Measurements from ENCODE around the gene DZIP1. TPM values are rescaled to one million over a fixed set of nuclear protein-coding genes. Genes with fewer than 3 reads are reported as not detected.

Gene DZIP1
- total and polyA plus RNA-seq, 2 of the 13 experiments (the other 11 are each of a cell fraction or from before 2014, with no cell fraction given): 11.0 to 36.7 TPM

DNA sequence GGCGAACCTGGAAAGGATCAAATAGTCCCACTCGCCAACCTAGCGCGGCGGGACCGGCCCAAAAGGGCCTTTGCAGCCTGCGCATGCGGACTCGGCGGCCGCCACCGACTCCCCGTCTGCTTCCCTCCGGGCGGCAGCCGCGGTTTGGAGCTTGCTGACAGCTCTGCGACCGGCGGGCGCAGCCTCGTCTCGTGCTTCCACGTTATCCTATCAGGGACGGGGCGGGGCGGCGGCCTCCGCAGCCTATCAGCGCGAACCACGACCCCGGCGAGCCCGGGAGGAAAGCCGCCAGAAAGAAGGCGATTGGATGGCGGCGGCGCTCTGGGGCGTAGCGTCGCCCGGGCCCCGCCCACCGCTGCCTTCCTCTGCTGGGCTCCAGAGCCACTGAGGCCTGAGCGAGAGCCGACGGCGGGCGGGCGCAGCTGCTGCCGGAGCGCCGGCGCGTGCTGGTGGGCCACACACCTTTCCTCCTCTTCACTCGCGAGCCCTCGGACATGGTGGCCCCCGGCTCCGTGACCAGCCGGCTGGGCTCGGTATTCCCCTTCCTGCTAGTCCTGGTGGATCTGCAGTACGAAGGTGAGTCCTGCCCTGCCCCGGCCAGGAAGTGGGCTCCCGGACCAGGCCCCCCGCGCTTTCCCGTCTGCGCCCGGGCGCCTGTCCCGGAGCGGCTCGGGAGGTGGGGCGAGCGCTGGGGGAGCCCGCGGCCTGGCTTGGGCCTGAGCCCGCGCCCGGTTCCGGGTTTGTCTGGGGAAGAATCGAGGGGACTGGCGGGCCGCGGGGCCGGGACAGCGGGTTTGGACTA, 32.5 kb upstream of the DZIP1 start, which contains the start of gene DNAJC3 (continued):
- TF ChIP-seq TSC22D2 (CRISPR knock-in tag; IDR thresholded peaks at IDR 0.05; ENCODE audit: borderline replicate concordance) (peak; percentile 27; the same call in 1 of the 2 replicates), SYNCRIP (IDR thresholded peaks at IDR 0.05; ENCODE audit: insufficient read depth, low read depth, low read length) (no peak), CENPBD1 (CRISPR knock-in tag; IDR thresholded peaks at IDR 0.05; ENCODE audit: borderline replicate concordance, low read depth) (no peak), ASH2L (IDR thresholded peaks at IDR 0.05; ENCODE audit: insufficient read length, low read depth, low read length) (peak; percentile 86), KAT7 (CRISPR knock-in tag; IDR thresholded peaks at IDR 0.05; ENCODE audit: borderline replicate concordance) (peak; percentile 77), ZFP41 (CRISPR knock-in tag; IDR thresholded peaks at IDR 0.05; ENCODE audit: borderline replicate concordance) (peak; percentile 45; the same call in 1 of the 2 replicates), ZNF256 (CRISPR knock-in tag; conservative IDR thresholded peaks at IDR 0.05) (no peak), ZNF891 (CRISPR knock-in tag; IDR thresholded peaks at IDR 0.05) (peak; percentile 62), NR1H2 (CRISPR knock-in tag; IDR thresholded peaks at IDR 0.05; ENCODE audit: borderline replicate concordance, low read depth) (peak; percentile 46; the same call in 1 of the 2 replicates), ZBTB37 (CRISPR knock-in tag; IDR thresholded peaks at IDR 0.05) (no peak), KDM4B (CRISPR knock-in tag; IDR thresholded peaks at IDR 0.05) (no peak; the same call in none of the 2 replicates), CERS6 (CRISPR knock-in tag; IDR thresholded peaks at IDR 0.05) (no peak), ARHGAP35 (CRISPR knock-in tag; IDR thresholded peaks at IDR 0.05; ENCODE audit: borderline replicate concordance) (no peak; the same call in 1 of the 2 replicates), ELF3 (CRISPR knock-in tag; IDR thresholded peaks at IDR 0.05) (peak; percentile 67; the same call in 1 of the 2 replicates), NPAS2 (CRISPR knock-in tag; IDR thresholded peaks at IDR 0.05; ENCODE audit: borderline replicate concordance) (no peak), MAFK (conservative IDR thresholded peaks at IDR 0.05 in 1 of 2, IDR thresholded peaks at IDR 0.05 in 1 of 2; ENCODE audit: low read length in 2 of 2) (no peak), EZH2 (conservative IDR thresholded peaks at IDR 0.05; ENCODE audit: low read depth, low read length) (no peak)
- TF ChIP-seq, protein P1, sequence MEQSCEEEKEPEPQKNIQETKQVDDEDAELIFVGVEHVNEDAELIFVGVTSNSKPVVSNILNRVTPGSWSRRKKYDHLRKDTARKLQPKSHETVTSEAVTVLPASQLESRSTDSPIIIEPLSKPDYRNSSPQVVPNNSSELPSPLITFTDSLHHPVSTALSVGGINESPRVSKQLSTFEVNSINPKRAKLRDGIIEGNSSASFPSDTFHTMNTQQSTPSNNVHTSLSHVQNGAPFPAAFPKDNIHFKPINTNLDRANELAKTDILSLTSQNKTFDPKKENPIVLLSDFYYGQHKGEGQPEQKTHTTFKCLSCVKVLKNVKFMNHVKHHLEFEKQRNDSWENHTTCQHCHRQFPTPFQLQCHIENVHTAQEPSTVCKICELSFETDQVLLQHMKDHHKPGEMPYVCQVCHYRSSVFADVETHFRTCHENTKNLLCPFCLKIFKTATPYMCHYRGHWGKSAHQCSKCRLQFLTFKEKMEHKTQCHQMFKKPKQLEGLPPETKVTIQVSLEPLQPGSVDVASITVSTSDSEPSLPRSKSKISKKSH (CRISPR knock-in tag; IDR thresholded peaks at IDR 0.05; ENCODE audit: borderline replicate concordance): no peak; the same call in 1 of the 2 replicates
- TF ChIP-seq, protein P2, sequence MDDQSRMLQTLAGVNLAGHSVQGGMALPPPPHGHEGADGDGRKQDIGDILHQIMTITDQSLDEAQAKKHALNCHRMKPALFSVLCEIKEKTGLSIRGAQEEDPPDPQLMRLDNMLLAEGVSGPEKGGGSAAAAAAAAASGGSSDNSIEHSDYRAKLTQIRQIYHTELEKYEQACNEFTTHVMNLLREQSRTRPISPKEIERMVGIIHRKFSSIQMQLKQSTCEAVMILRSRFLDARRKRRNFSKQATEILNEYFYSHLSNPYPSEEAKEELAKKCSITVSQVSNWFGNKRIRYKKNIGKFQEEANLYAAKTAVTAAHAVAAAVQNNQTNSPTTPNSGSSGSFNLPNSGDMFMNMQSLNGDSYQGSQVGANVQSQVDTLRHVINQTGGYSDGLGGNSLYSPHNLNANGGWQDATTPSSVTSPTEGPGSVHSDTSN (CRISPR knock-in tag; IDR thresholded peaks at IDR 0.05; ENCODE audit: borderline replicate concordance): 0 out of 2 replicates have a peak, but pooled peaks have one; percentile 28
- TF ChIP-seq, protein P3, sequence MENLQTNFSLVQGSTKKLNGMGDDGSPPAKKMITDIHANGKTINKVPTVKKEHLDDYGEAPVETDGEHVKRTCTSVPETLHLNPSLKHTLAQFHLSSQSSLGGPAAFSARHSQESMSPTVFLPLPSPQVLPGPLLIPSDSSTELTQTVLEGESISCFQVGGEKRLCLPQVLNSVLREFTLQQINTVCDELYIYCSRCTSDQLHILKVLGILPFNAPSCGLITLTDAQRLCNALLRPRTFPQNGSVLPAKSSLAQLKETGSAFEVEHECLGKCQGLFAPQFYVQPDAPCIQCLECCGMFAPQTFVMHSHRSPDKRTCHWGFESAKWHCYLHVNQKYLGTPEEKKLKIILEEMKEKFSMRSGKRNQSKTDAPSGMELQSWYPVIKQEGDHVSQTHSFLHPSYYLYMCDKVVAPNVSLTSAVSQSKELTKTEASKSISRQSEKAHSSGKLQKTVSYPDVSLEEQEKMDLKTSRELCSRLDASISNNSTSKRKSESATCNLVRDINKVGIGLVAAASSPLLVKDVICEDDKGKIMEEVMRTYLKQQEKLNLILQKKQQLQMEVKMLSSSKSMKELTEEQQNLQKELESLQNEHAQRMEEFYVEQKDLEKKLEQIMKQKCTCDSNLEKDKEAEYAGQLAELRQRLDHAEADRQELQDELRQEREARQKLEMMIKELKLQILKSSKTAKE (CRISPR knock-in tag; IDR thresholded peaks at IDR 0.05; ENCODE audit: borderline replicate concordance): no peak

Measured in HepG2 (cell line).